GM19193 (cell line): ENCODE data around the gene CYLD.

Experiments used
- POLR2A ChIP-seq: IDR thresholded peaks from 4 replicates; pipeline ENCODE4 v1.6.1; 2011; ENCODE audit not compliant: insufficient read depth, insufficient read length; ENCODE audit errors: extremely low read depth

Gene CYLD

GRCh38 chr16:50809561-50809960 is 67.7 kb downstream of the CYLD start:
- TF ChIP-seq POLR2A = no peak

- no peak for TF ChIP-seq POLR2A
Measured at GRCh38 chr16:50810241-50810965, 68.5 kb downstream of the CYLD start.

GRCh38 chr16:50812046-50812445 is 70.2 kb downstream of the CYLD start:
- TF ChIP-seq POLR2A = no peak

- no peak for TF ChIP-seq POLR2A
Measured at GRCh38 chr16:50812876-50813466, 71.1 kb downstream of the CYLD start.

- TF ChIP-seq POLR2A = no peak
Measured at GRCh38 chr16:50814052-50814451, 72.2 kb downstream of the CYLD start.

- TF ChIP-seq POLR2A = no peak
Measured at GRCh38 chr16:50814541-50814940, 72.7 kb downstream of the CYLD start.

GRCh38 chr16:50815382-50815781 is 73.5 kb downstream of the CYLD start:
- TF ChIP-seq POLR2A = no peak

- TF ChIP-seq POLR2A = no peak
Measured at GRCh38 chr16:50816901-50817555, 75.1 kb downstream of the CYLD start.

GRCh38 chr16:50818380-50818779 is 76.5 kb downstream of the CYLD start:
- TF ChIP-seq POLR2A = no peak

- TF ChIP-seq POLR2A = no peak
Measured at GRCh38 chr16:50819706-50820105, 77.8 kb downstream of the CYLD start.

- no peak for TF ChIP-seq POLR2A
Measured at GRCh38 chr16:50820225-50820624, 78.3 kb downstream of the CYLD start.

GRCh38 chr16:50821586-50821985 is 79.7 kb downstream of the CYLD start:
- no peak for TF ChIP-seq POLR2A

GRCh38 chr16:50822671-50823070 is 80.8 kb downstream of the CYLD start:
- TF ChIP-seq POLR2A = no peak

- TF ChIP-seq POLR2A = no peak
Measured at GRCh38 chr16:50826797-50827316, 85.0 kb downstream of the CYLD start.

GRCh38 chr16:50828164-50828702 is 86.3 kb downstream of the CYLD start:
- no peak for TF ChIP-seq POLR2A

- no peak for TF ChIP-seq POLR2A
Measured at GRCh38 chr16:50830698-50831097, 88.8 kb downstream of the CYLD start.

GRCh38 chr16:50831751-50832150 is 89.9 kb downstream of the CYLD start:
- TF ChIP-seq POLR2A = no peak

- no peak for TF ChIP-seq POLR2A
Measured at GRCh38 chr16:50833929-50834328, 92.0 kb downstream of the CYLD start.
